GM12878 (cell line): Measurements from ENCODE around the gene NBPF1.
"Not testable (repeated sequence)": the region's sequence is repeated elsewhere in the genome, so short reads cannot be mapped to it uniquely, and the experiment has no call there.

Source experiments
- ASH2L ChIP-seq: fragments of 300-600, 200-600 bp; sonication (generic); IDR thresholded peaks from 2 replicates; pipeline ENCODE4 v1.6.1; 2017; ENCODE audit warnings: low read depth, mild to moderate bottlenecking, borderline replicate concordance
- NFYA ChIP-seq: IDR thresholded peaks from 2 replicates; pipeline ENCODE4 v1.6.1; 2011; ENCODE audit warnings: low read depth, mild to moderate bottlenecking, low read length, improper control_type of control experiment, borderline replicate concordance
- POLR2A ChIP-seq: IDR thresholded peaks from 2 replicates; pipeline ENCODE4 v1.6.1; 2011; ENCODE audit warnings: low read depth, mild to moderate bottlenecking, low read length
- RFX5 ChIP-seq: IDR thresholded peaks from 2 replicates; pipeline ENCODE4 v1.6.1; 2011; ENCODE audit warnings: low read depth, low read length, improper control_type of control experiment
- STAT1 ChIP-seq: fragments of 450-650 bp; conservative IDR thresholded peaks from 2 replicates; pipeline ENCODE4 v1.6.1; 2014; ENCODE audit warnings: antibody characterized with exemption, mild to moderate bottlenecking
- ZNF274 ChIP-seq: IDR thresholded peaks from one replicate; pipeline ENCODE4 v1.8.0; 2011; ENCODE audit not compliant: insufficient read length, insufficient read depth
- ZNF687 ChIP-seq: fragments of 450-650 bp; IDR thresholded peaks from 2 replicates; pipeline ENCODE4 v1.6.1; 2017; ENCODE audit warnings: mild to moderate bottlenecking, moderate library complexity
- TF ChIP-seq, protein P1 (sequence below), 3 experiments: IDR thresholded peaks in 2 of 3; conservative IDR thresholded peaks in 1 of 3; 2 replicates each; pipeline ENCODE4 v1.5.1; 2011; ENCODE audit warnings: low read depth in 3 of 3, low read length in 3 of 3, mild to moderate bottlenecking in 3 of 3, control low read depth in 2 of 3, moderate library complexity in 2 of 3, inconsistent platforms in 1 of 3, mixed read lengths in 1 of 3; ENCODE audit not compliant: control insufficient read depth in 2 of 3, insufficient read depth in 1 of 3; ENCODE audit errors: extremely low read depth in 1 of 3

- TF ChIP-seq ASH2L, RFX5, NFYA, POLR2A, STAT1, ZNF687, ZNF274: not testable (repeated sequence)
- TF ChIP-seq, protein P1, sequence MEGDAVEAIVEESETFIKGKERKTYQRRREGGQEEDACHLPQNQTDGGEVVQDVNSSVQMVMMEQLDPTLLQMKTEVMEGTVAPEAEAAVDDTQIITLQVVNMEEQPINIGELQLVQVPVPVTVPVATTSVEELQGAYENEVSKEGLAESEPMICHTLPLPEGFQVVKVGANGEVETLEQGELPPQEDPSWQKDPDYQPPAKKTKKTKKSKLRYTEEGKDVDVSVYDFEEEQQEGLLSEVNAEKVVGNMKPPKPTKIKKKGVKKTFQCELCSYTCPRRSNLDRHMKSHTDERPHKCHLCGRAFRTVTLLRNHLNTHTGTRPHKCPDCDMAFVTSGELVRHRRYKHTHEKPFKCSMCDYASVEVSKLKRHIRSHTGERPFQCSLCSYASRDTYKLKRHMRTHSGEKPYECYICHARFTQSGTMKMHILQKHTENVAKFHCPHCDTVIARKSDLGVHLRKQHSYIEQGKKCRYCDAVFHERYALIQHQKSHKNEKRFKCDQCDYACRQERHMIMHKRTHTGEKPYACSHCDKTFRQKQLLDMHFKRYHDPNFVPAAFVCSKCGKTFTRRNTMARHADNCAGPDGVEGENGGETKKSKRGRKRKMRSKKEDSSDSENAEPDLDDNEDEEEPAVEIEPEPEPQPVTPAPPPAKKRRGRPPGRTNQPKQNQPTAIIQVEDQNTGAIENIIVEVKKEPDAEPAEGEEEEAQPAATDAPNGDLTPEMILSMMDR (IDR thresholded peaks at IDR 0.05 in 2 of 3, conservative IDR thresholded peaks at IDR 0.05 in 1 of 3; ENCODE audit: control insufficient read depth in 2 of 3, extremely low read depth in 1 of 3, insufficient read depth in 1 of 3, low read depth in 3 of 3, low read length in 3 of 3), result not testable (repeated sequence)
Measured at GRCh38 chr1:16645271-16646060, 32.1 kb upstream of the NBPF1 start.
